Neural crest cell (in vitro differentiated cells): ENCODE data around the gene RNASEH2B. TPM values are rescaled to one million over a fixed set of nuclear protein-coding genes. Genes with fewer than 3 reads are reported as not detected.

Experiments
- DNase-seq: peaks from one replicate; pipeline ENCODE4 v3.0.0; 2021; ENCODE audit warnings: low read depth, mixed read lengths, low spot score
- H3K27ac Mint-ChIP-seq: one replicate; pipeline ENCODE4 v1.8.0; 2021; ENCODE audit warnings: mild to moderate bottlenecking, mixed read lengths; ENCODE audit not compliant: unreplicated experiment
- H3K27me3 Mint-ChIP-seq: 2 replicates; pipeline ENCODE4 v1.8.0; 2021; ENCODE audit warnings: low read depth, mild to moderate bottlenecking, mixed read lengths
- H3K36me3 Mint-ChIP-seq: 2 replicates; pipeline ENCODE4 v1.8.0; 2021; ENCODE audit warnings: low read depth, mild to moderate bottlenecking, mixed read lengths
- H3K4me1 Mint-ChIP-seq: 2 replicates; pipeline ENCODE4 v1.8.0; 2021; ENCODE audit warnings: mixed read lengths
- H3K4me3 Mint-ChIP-seq: one replicate; pipeline ENCODE4 v1.8.0; 2021; ENCODE audit warnings: mild to moderate bottlenecking, mixed read lengths
- H3K9me3 Mint-ChIP-seq: 2 replicates; pipeline ENCODE4 v1.8.0; 2021; ENCODE audit warnings: mixed read lengths
- total RNA-seq: library from RNA; stranded (reverse); gene quantifications from 2 replicates; pipeline ENCODE4 v1.2.1, GENCODE V29; 2021
- TF ChIP-seq, protein P1 (sequence below): fragments of 200-600 bp; sonication (generic); conservative IDR thresholded peaks from 2 replicates; pipeline ENCODE4 v1.5.0; 2021; ENCODE audit warnings: antibody characterized with exemption, mild to moderate bottlenecking

RNASEH2B gene
- total RNA-seq, 1 donor from 2014 or later, result 53.2 TPM

DNA sequence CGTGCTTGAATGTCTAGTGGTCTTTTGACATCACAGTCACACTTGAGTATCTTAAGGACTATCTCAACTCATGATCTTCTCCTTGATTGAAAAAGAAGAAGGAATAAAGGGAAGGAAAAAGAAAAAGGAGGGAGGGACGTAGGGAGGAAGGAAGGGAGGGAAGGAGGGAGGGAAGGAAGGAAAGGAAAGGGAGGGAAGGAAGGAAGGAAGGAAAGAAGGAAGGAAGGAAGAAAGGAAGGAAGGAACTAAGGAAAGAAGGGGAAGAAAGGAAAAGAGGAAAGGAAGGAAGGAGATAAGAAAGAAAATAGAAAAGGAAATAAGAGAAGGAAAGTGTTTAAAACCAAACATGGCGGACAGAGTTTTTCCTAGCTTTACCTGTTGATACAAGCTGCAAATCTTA, 64.7 kb downstream of the RNASEH2B start:
- no peak overlapping the region for H3K27ac Mint-ChIP-seq
- H3K4me1 Mint-ChIP-seq, result no peaks in the 10 kb centered on the region
- no peaks in the 10 kb centered on the region for H3K9me3 Mint-ChIP-seq
- no peaks in the 10 kb centered on the region for H3K27me3 Mint-ChIP-seq
- no peak overlapping the region for H3K4me3 Mint-ChIP-seq
- TF ChIP-seq, protein P1, sequence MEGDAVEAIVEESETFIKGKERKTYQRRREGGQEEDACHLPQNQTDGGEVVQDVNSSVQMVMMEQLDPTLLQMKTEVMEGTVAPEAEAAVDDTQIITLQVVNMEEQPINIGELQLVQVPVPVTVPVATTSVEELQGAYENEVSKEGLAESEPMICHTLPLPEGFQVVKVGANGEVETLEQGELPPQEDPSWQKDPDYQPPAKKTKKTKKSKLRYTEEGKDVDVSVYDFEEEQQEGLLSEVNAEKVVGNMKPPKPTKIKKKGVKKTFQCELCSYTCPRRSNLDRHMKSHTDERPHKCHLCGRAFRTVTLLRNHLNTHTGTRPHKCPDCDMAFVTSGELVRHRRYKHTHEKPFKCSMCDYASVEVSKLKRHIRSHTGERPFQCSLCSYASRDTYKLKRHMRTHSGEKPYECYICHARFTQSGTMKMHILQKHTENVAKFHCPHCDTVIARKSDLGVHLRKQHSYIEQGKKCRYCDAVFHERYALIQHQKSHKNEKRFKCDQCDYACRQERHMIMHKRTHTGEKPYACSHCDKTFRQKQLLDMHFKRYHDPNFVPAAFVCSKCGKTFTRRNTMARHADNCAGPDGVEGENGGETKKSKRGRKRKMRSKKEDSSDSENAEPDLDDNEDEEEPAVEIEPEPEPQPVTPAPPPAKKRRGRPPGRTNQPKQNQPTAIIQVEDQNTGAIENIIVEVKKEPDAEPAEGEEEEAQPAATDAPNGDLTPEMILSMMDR, result no peak
- H3K36me3 Mint-ChIP-seq, result peaks cover 17% of the 10 kb centered on the region
- no peak for DNase-seq

DNA sequence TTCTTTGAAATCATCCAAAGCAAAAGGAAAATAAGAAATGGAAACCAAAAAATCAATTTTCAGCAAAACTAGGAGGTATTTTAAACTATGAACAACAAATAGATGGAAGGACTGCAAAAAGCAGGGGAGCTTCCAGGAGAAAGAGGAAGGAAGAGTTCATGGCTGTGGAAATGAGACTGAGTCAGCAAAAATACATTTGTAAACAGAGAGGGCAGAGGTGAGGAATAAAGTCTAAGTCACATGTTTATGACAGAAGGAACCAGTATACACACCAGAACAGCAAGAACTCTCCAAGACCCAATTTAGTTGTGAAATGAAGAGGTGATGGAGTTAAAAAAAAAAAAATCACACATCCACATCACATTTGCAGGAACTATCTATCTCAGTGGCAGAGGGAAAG, 69.6 kb downstream of the RNASEH2B start:
- DNase-seq, result no peak
- H3K27ac Mint-ChIP-seq, result peak overlapping the region; percentile 1
- H3K36me3 Mint-ChIP-seq, result peaks cover 21% of the 10 kb centered on the region
- TF ChIP-seq, protein P1, result no peak
- peaks cover 7% of the 10 kb centered on the region for H3K9me3 Mint-ChIP-seq
- peaks cover 3% of the 10 kb centered on the region for H3K27me3 Mint-ChIP-seq
- H3K4me1 Mint-ChIP-seq, result no peaks in the 10 kb centered on the region
- no peak overlapping the region for H3K4me3 Mint-ChIP-seq

DNA sequence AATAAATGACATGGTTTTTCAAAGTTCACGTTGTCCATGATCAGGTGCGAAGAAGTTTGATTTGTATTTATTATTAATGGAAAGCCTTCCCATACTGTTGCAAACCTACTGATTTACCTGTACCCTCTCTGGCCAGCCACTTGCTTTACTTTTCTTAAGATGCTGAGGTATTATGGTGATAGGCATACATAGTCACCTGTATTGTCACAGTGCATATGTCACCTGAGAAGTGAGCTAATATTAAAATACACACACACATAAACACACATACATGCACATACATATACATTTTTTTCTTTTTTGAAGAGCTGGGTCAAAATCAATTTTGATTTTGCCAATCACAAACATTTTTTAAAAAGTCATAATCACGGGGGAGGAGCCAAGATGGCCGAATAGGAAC, 72.1 kb downstream of the RNASEH2B start:
- Mint-ChIP-seq H3K4me1 (no peaks in the 10 kb centered on the region), H3K27me3 (peaks cover 3% of the 10 kb centered on the region), H3K36me3 (peaks cover 13% of the 10 kb centered on the region), H3K27ac (no peak overlapping the region), H3K9me3 (peaks cover 7% of the 10 kb centered on the region), H3K4me3 (peak overlapping the region; percentile 80)
- TF ChIP-seq, protein P1, result no peak
- no peak for DNase-seq

DNA sequence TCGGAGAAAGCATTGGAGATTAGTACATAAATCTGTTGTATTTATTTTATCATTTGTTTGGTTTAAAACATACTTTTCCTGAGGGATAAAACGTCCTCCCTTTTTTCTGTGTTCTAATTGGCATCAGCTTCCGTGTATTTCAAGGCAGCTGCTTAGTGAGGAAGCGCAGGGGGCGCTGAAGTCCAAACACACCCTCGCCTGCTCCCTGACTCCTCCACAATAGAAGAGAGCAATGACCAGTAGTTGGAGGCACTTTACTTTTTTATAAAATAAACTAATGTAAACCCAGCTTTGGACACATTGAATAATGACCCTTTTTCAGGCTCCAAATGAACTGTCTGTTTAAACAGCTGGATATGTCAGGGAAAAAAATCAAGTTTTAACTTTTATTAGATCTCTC, 79.9 kb downstream of the RNASEH2B start:
- DNase-seq, result no peak
- Mint-ChIP-seq H3K27ac (no peak overlapping the region), H3K4me1 (peaks cover 44% of the 10 kb centered on the region), H3K4me3 (peak overlapping the region; percentile 31), H3K36me3 (peaks cover 3% of the 10 kb centered on the region), H3K9me3 (no peaks in the 10 kb centered on the region), H3K27me3 (no peaks in the 10 kb centered on the region)
- TF ChIP-seq, protein P1, result peak; percentile 23

DNA sequence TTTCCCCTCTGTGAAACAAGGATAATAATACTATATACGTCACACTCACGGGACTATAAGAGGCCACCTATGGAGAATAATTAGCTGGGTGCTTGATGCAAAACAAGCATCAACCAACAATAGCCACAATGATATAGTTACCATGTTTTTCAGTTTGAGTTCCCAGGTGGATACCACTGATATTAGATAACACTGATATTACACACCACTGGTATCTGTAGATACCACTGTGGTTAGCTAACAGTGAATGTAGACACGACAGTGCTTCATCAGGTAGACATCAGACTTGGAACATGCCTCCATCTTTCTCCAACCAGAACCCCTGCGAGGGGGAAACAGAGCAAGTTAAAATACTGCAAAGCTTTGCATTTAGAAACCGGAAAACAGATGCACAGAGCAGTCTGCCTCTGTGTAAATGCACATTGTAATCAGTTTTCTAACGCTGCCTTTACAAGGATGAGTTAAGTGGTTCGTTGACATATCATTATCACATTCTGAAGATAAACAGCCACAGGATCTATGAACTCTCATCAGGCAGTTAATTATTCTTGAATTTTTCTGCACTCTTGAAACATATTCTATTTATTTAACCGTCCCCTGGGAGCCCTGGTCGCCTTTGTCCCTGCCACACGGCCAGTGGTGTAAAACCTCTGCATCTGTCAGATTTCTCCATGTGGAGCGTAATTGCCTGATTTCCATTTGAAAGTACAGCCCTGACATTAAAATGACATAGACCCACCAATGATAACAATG, 80.7 kb downstream of the RNASEH2B start:
- DNase-seq, result no peak
- Mint-ChIP-seq H3K4me3 (peak overlapping the region; percentile 64), H3K4me1 (peaks cover 52% of the 10 kb centered on the region), H3K36me3 (peaks cover 3% of the 10 kb centered on the region), H3K9me3 (no peaks in the 10 kb centered on the region), H3K27ac (peak overlapping the region; percentile 98), H3K27me3 (no peaks in the 10 kb centered on the region)
- TF ChIP-seq, protein P1, result no peak
